Right cardiac atrium (tissue), 5 donors: ENCODE data around the gene FAT2. TPM values are rescaled to one million over a fixed set of nuclear protein-coding genes. Genes with fewer than 3 reads are reported as not detected.
A peak's percentile ranks its signal among the peaks of the same experiment; 100 is the strongest.

Experiments
- ATAC-seq, 2 donors: fragments of 200-7000 bp; cut with Tn5 transposase; one replicate each; pipeline versions ENCODE4 v1.8.0 to v1.9.1; 2020; ENCODE audit warnings: moderate library complexity in 2 of 2, mild to moderate bottlenecking in 1 of 2
- DNase-seq, 3 donors: peaks; one replicate each; pipeline ENCODE4 v3.0.0-alpha.2; 2020
- H3K27ac ChIP-seq: one replicate; pipeline ENCODE4 v1.5.1; 2013; ENCODE audit warnings: mild to moderate bottlenecking, low read length, control low read depth, moderate library complexity
- H3K27me3 ChIP-seq: one replicate; pipeline ENCODE4 v1.6.1; 2013; ENCODE audit not compliant: control insufficient read depth, insufficient read depth
- H3K4me1 ChIP-seq: one replicate; pipeline ENCODE4 v1.6.1; 2013; ENCODE audit warnings: low read length; ENCODE audit not compliant: control insufficient read depth, insufficient read depth
- H3K4me3 ChIP-seq: one replicate; pipeline ENCODE4 v1.5.1; 2013; ENCODE audit warnings: low read length, control low read depth
- H3K9me3 ChIP-seq: one replicate; pipeline ENCODE4 v1.6.1; 2013; ENCODE audit warnings: low read length; ENCODE audit not compliant: control insufficient read depth
- WGBS: extraction: QIAGEN DNeasy Blood & Tissue Kit; methylation state at CpG from one replicate; pipeline ENCODE4 v1.1.7; 2013; 5-methylcytosine and 5-hydroxymethylcytosine counted together
- intact Hi-C, 4 donors: fragments of 100-400 bp; cut with DNase I; formaldehyde crosslinking; loops; one replicate each; pipeline versions ENCODE4 v1.11.0 to v1.14.0; 2022 to 2023
- polyA plus RNA-seq: library from polyadenylated mRNA; stranded (reverse); fragments of 200-250 nt; gene quantifications from one replicate; pipeline ENCODE4 v1.2.3, GENCODE V29; 2013
- total RNA-seq, 4 donors: library from RNA; stranded (reverse); fragmentation: NEBNext Ultra II Directional; extraction: Animal tissue kit (Norgen Biotek cat#: 25700); gene quantifications; one replicate each; pipeline ENCODE4 v1.2.1, GENCODE V29; 2021
- donor health status: healthy with polysubstance abuse.
- donor health status: DM: no; HTN: yes; CAD: no.
- donor health status: DM: no; HTN: no; CAD: no.
- donor health status: DM: no; HTN: yes; CAD: no; lungs with severe emphysema.
- donor health status: DM: yes; HTN: yes; CAD: no.

The FAT2 gene
- total and polyA plus RNA-seq, 5 donors = under 0.01 to 0.03 TPM; not detected in 3

- H3K27ac ChIP-seq = no peak overlapping the region
- WGBS = 37% methylated on average over 8 of the region's 8 CpGs
- peaks cover 2% of the 10 kb centered on the region for H3K4me1 ChIP-seq
- no peaks in the 10 kb centered on the region for H3K27me3 ChIP-seq
- intact Hi-C loops = no loop called here
- no peaks in the 10 kb centered on the region for H3K9me3 ChIP-seq
- ATAC-seq = peak; percentile 32 to 73
- H3K4me3 ChIP-seq = no peak overlapping the region
- no peak for DNase-seq
Measured at GRCh38 chr5:151569132-151570046, 21.7 kb downstream of the FAT2 start.

- ATAC-seq (no peak), DNase-seq (no peak)
- intact Hi-C loops = no loop called here
- Histone ChIP-seq H3K27me3 (no peaks in the 10 kb centered on the region), H3K9me3 (no peaks in the 10 kb centered on the region), H3K4me1 (peaks cover 2% of the 10 kb centered on the region), H3K4me3 (no peak overlapping the region), H3K27ac (no peak overlapping the region)
- WGBS = 81% methylated on average over 7 of the region's 7 CpGs
Measured at GRCh38 chr5:151568036-151568435, 23.1 kb downstream of the FAT2 start.

GRCh38 chr5:151565971-151566370, 25.2 kb downstream of the FAT2 start:
- H3K4me1 ChIP-seq = peaks cover 2% of the 10 kb centered on the region
- WGBS = 94% methylated on average over 11 of the region's 11 CpGs
- no peaks in the 10 kb centered on the region for H3K27me3 ChIP-seq
- no peaks in the 10 kb centered on the region for H3K9me3 ChIP-seq
- no peak for DNase-seq
- no peak overlapping the region for H3K4me3 ChIP-seq
- ATAC-seq = no peak
- intact Hi-C loops = no loop called here
- no peak overlapping the region for H3K27ac ChIP-seq

GRCh38 chr5:151562019-151562707, 29.0 kb downstream of the FAT2 start:
- DNase-seq (no peak), ATAC-seq (no peak)
- no peaks in the 10 kb centered on the region for H3K4me1 ChIP-seq
- H3K4me3 ChIP-seq = no peak overlapping the region
- 62% methylated on average over 8 of the region's 8 CpGs for WGBS
- H3K27ac ChIP-seq = no peak overlapping the region
- no peaks in the 10 kb centered on the region for H3K9me3 ChIP-seq
- H3K27me3 ChIP-seq = no peaks in the 10 kb centered on the region
- intact Hi-C loops = no loop called here

GRCh38 chr5:151557951-151558350, 33.2 kb downstream of the FAT2 start:
- Histone ChIP-seq H3K4me3 (no peak overlapping the region), H3K9me3 (no peaks in the 10 kb centered on the region), H3K4me1 (no peaks in the 10 kb centered on the region), H3K27ac (no peak overlapping the region), H3K27me3 (no peaks in the 10 kb centered on the region)
- ATAC-seq = no peak
- intact Hi-C loops = no loop called here
- WGBS = 84% methylated on average over 6 of the region's 6 CpGs
- no peak for DNase-seq

- intact Hi-C loops = no loop called here
- no peaks in the 10 kb centered on the region for H3K27me3 ChIP-seq
- no peaks in the 10 kb centered on the region for H3K4me1 ChIP-seq
- WGBS = 70% methylated on average over 1 of the region's 1 CpG
- no peaks in the 10 kb centered on the region for H3K9me3 ChIP-seq
- no peak overlapping the region for H3K4me3 ChIP-seq
- no peak overlapping the region for H3K27ac ChIP-seq
- DNase-seq (no peak), ATAC-seq (no peak)
Measured at GRCh38 chr5:151557466-151557865, 33.7 kb downstream of the FAT2 start.

- WGBS = 50% methylated on average over 6 of the region's 6 CpGs
- no peaks in the 10 kb centered on the region for H3K9me3 ChIP-seq
- H3K27ac ChIP-seq = no peak overlapping the region
- DNase-seq (no peak), ATAC-seq (no peak)
- intact Hi-C loops = no loop called here
- H3K4me1 ChIP-seq = no peaks in the 10 kb centered on the region
- no peak overlapping the region for H3K4me3 ChIP-seq
- no peaks in the 10 kb centered on the region for H3K27me3 ChIP-seq
Measured at GRCh38 chr5:151556806-151557205, 34.3 kb downstream of the FAT2 start.

GRCh38 chr5:151555760-151556576, 35.2 kb downstream of the FAT2 start:
- WGBS = 84% methylated on average over 4 of the region's 4 CpGs
- H3K27me3 ChIP-seq = no peaks in the 10 kb centered on the region
- no peaks in the 10 kb centered on the region for H3K4me1 ChIP-seq
- no peak for ATAC-seq
- intact Hi-C loops = no loop called here
- no peak overlapping the region for H3K4me3 ChIP-seq
- no peaks in the 10 kb centered on the region for H3K9me3 ChIP-seq
- DNase-seq = no peak
- H3K27ac ChIP-seq = no peak overlapping the region

- intact Hi-C loops = no loop called here
- 74% methylated on average over 5 of the region's 5 CpGs for WGBS
- Histone ChIP-seq H3K27me3 (no peaks in the 10 kb centered on the region), H3K4me1 (no peaks in the 10 kb centered on the region), H3K9me3 (no peaks in the 10 kb centered on the region), H3K4me3 (no peak overlapping the region), H3K27ac (no peak overlapping the region)
- DNase-seq (no peak), ATAC-seq (no peak)
Measured at GRCh38 chr5:151553695-151554094, 37.4 kb downstream of the FAT2 start.

- ATAC-seq (no peak), DNase-seq (no peak)
- H3K4me1 ChIP-seq = no peaks in the 10 kb centered on the region
- no peak overlapping the region for H3K27ac ChIP-seq
- WGBS = 95% methylated on average over 10 of the region's 10 CpGs
- H3K4me3 ChIP-seq = no peak overlapping the region
- no peaks in the 10 kb centered on the region for H3K9me3 ChIP-seq
- intact Hi-C loops = no loop called here
- H3K27me3 ChIP-seq = no peaks in the 10 kb centered on the region
Measured at GRCh38 chr5:151553130-151553670, 37.9 kb downstream of the FAT2 start.
